ENCODE measurements around the gene LHFPL6. TPM values are rescaled to one million over a fixed set of nuclear protein-coding genes. Genes with fewer than 3 reads are reported as not detected.
A peak's percentile ranks its signal among the peaks of the same experiment; 100 is the strongest.

LHFPL6 gene
- total RNA-seq, 1 donor from 2014 or later = 174 TPM

GRCh38 chr13:39524795-39525194 lies 78.2 kb downstream of the LHFPL6 start:
- H3K27ac Mint-ChIP-seq (ENCODE audit: unreplicated experiment) = no peak overlapping the region
- no peak overlapping the region for H3K4me3 Mint-ChIP-seq (ENCODE audit: unreplicated experiment)
- TF ChIP-seq CTCF (IDR thresholded peaks at IDR 0.05) = no peak
- no peaks in the 10 kb centered on the region for H3K27me3 Mint-ChIP-seq (ENCODE audit: unreplicated experiment)
- H3K4me1 Mint-ChIP-seq (ENCODE audit: unreplicated experiment) = peaks cover 37% of the 10 kb centered on the region
- no peaks in the 10 kb centered on the region for H3K36me3 Mint-ChIP-seq (ENCODE audit: unreplicated experiment)
- no peaks in the 10 kb centered on the region for H3K9me3 Mint-ChIP-seq (ENCODE audit: unreplicated experiment)
- DNase-seq (ENCODE audit: extremely low spot score, unreplicated experiment) = no peak

GRCh38 chr13:39522329-39522728 lies 80.7 kb downstream of the LHFPL6 start:
- no peak overlapping the region for H3K4me3 Mint-ChIP-seq (ENCODE audit: unreplicated experiment)

GRCh38 chr13:39521701-39522100 lies 81.3 kb downstream of the LHFPL6 start:
- no peak overlapping the region for H3K27ac Mint-ChIP-seq (ENCODE audit: unreplicated experiment)
- peaks cover 16% of the 10 kb centered on the region for H3K4me1 Mint-ChIP-seq (ENCODE audit: unreplicated experiment)

More at GRCh38 chr13:39522329-39522728, 80.7 kb downstream of the LHFPL6 start:
- Mint-ChIP-seq H3K27me3 (ENCODE audit: unreplicated experiment) (no peaks in the 10 kb centered on the region), H3K4me1 (ENCODE audit: unreplicated experiment) (peaks cover 17% of the 10 kb centered on the region), H3K9me3 (ENCODE audit: unreplicated experiment) (no peaks in the 10 kb centered on the region), H3K27ac (ENCODE audit: unreplicated experiment) (no peak overlapping the region), H3K36me3 (ENCODE audit: unreplicated experiment) (no peaks in the 10 kb centered on the region)
- no peak for DNase-seq (ENCODE audit: extremely low spot score, unreplicated experiment)
- no peak for TF ChIP-seq CTCF (IDR thresholded peaks at IDR 0.05)

GRCh38 chr13:39516096-39516495 lies 86.9 kb downstream of the LHFPL6 start:
- peak overlapping the region; percentile 71 for H3K27ac Mint-ChIP-seq (ENCODE audit: unreplicated experiment)
- H3K36me3 Mint-ChIP-seq (ENCODE audit: unreplicated experiment) = peaks cover 3% of the 10 kb centered on the region
- TF ChIP-seq CTCF (IDR thresholded peaks at IDR 0.05) = no peak
- peaks cover 35% of the 10 kb centered on the region for H3K4me1 Mint-ChIP-seq (ENCODE audit: unreplicated experiment)
- no peaks in the 10 kb centered on the region for H3K9me3 Mint-ChIP-seq (ENCODE audit: unreplicated experiment)
- no peak for DNase-seq (ENCODE audit: extremely low spot score, unreplicated experiment)
- no peak overlapping the region for H3K4me3 Mint-ChIP-seq (ENCODE audit: unreplicated experiment)
- no peaks in the 10 kb centered on the region for H3K27me3 Mint-ChIP-seq (ENCODE audit: unreplicated experiment)

More at GRCh38 chr13:39521701-39522100, 81.3 kb downstream of the LHFPL6 start:
- TF ChIP-seq CTCF (IDR thresholded peaks at IDR 0.05) = no peak
- no peaks in the 10 kb centered on the region for H3K27me3 Mint-ChIP-seq (ENCODE audit: unreplicated experiment)
- no peaks in the 10 kb centered on the region for H3K9me3 Mint-ChIP-seq (ENCODE audit: unreplicated experiment)
- no peak overlapping the region for H3K4me3 Mint-ChIP-seq (ENCODE audit: unreplicated experiment)
- no peak for DNase-seq (ENCODE audit: extremely low spot score, unreplicated experiment)
- no peaks in the 10 kb centered on the region for H3K36me3 Mint-ChIP-seq (ENCODE audit: unreplicated experiment)

- no peaks in the 10 kb centered on the region for H3K9me3 Mint-ChIP-seq (ENCODE audit: unreplicated experiment)
- peak overlapping the region; percentile 25 for H3K27ac Mint-ChIP-seq (ENCODE audit: unreplicated experiment)
- TF ChIP-seq CTCF (IDR thresholded peaks at IDR 0.05) = no peak
- no peak overlapping the region for H3K4me3 Mint-ChIP-seq (ENCODE audit: unreplicated experiment)
- peaks cover 38% of the 10 kb centered on the region for H3K4me1 Mint-ChIP-seq (ENCODE audit: unreplicated experiment)
- H3K36me3 Mint-ChIP-seq (ENCODE audit: unreplicated experiment) = peaks cover 3% of the 10 kb centered on the region
- DNase-seq (ENCODE audit: extremely low spot score, unreplicated experiment) = no peak
- no peaks in the 10 kb centered on the region for H3K27me3 Mint-ChIP-seq (ENCODE audit: unreplicated experiment)
Measured at GRCh38 chr13:39515224-39515714, 87.7 kb downstream of the LHFPL6 start.

Data from osteocyte (in vitro differentiated cells).